Stimulated activated CD4-positive, alpha-beta T cell treated with anti-CD3 and anti-CD28 coated beads, Interleukin-12 subunit alpha, Interleukin-12 subunit beta, amount 100 ng/mL, for 4 hours (primary cell): ENCODE measurements around the gene DEXI.

Source experiments
- DNase-seq: peaks from one replicate; pipeline ENCODE4 v3.0.0-alpha.2; 2020

Gene DEXI

GRCh38 chr16:10923650-10924214 lies 18.5 kb downstream of the DEXI start:
- no peak for DNase-seq

GRCh38 chr16:10923146-10923649 lies 19.1 kb downstream of the DEXI start:
- DNase-seq = no peak

- DNase-seq = no peak
Observed at GRCh38 chr16:10922328-10923145, 19.7 kb downstream of the DEXI start.

- no peak for DNase-seq
Observed at GRCh38 chr16:10921536-10922327, 20.5 kb downstream of the DEXI start.

- DNase-seq = no peak
Observed at GRCh38 chr16:10920726-10921427, 21.4 kb downstream of the DEXI start.

- no peak for DNase-seq
Observed at GRCh38 chr16:10919003-10919351, 23.3 kb downstream of the DEXI start.

- DNase-seq = peak; percentile 82
Observed at GRCh38 chr16:10918294-10919002, 23.8 kb downstream of the DEXI start.

GRCh38 chr16:10916534-10916933 lies 25.7 kb downstream of the DEXI start:
- DNase-seq = no peak

- no peak for DNase-seq
Observed at GRCh38 chr16:10911267-10911666, 31.0 kb downstream of the DEXI start.

- DNase-seq = no peak
Observed at GRCh38 chr16:10907757-10908045, 34.6 kb downstream of the DEXI start.

- DNase-seq = no peak
Observed at GRCh38 chr16:10906914-10907756, 35.1 kb downstream of the DEXI start.

GRCh38 chr16:10906482-10906881 lies 35.8 kb downstream of the DEXI start:
- no peak for DNase-seq

- DNase-seq = no peak
Observed at GRCh38 chr16:10902999-10903398, 39.3 kb downstream of the DEXI start.

- DNase-seq = no peak
Observed at GRCh38 chr16:10897134-10897533, 45.1 kb downstream of the DEXI start.

- no peak for DNase-seq
Observed at GRCh38 chr16:10896723-10897122, 45.5 kb downstream of the DEXI start.

- no peak for DNase-seq
Observed at GRCh38 chr16:10896165-10896564, 46.1 kb downstream of the DEXI start.

- DNase-seq = peak; percentile 27
Observed at GRCh38 chr16:10895053-10895946, 47.0 kb downstream of the DEXI start.

- DNase-seq = no peak
Observed at GRCh38 chr16:10892782-10893318, 49.4 kb downstream of the DEXI start.

GRCh38 chr16:10889855-10890254 lies 52.4 kb downstream of the DEXI start:
- DNase-seq = no peak

- DNase-seq = no peak
Observed at GRCh38 chr16:10888320-10888937, 53.8 kb downstream of the DEXI start.
